NCI-H2081 treated with DMSO at 0.1 percent for 48 hours (cell line): ENCODE measurements around the gene SHISA7.

ENCODE experiments used
- DNase-seq: peaks from one replicate; lab custom pipeline; 2025; lab: John Stamatoyannopoulos, UW

The SHISA7 gene

DNA sequence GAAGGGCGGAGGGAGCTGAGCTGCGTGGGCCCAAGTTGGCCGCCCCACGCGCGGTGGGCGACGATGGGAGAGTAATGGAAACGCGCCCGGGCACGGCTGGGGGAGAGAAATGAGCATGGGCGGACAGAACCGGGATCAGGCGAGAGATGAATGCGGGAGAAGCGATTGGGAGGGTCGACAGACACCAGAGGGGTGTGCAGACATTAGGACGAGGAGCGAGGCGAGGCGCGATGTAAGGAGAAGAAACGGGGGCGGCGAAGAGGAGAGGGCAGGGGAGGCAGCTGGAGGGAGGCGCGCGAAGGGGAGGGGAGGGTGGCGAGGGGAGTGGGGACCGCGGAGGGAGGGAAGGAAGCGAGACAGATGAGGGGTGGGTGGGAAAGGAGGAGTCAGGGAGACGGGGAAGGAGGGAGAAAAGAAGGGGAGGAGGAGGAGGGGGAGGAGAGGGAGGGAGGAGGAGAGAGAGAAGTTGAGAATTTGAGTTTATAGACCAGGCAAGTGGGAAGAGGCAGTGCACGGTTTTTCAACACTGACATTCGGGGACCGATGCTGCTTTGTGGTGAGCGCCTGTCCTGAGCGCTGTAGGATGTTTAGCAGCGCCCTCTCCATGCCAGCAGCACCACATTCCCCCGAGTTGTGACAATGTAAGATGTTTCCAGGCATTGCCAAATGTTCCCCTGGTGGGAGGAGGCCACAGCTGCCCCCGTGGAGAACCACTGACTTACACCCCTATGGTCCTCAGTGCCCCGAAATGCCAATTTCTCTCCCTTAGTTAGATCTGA, at the start of gene SHISA7:
SHISA7 (minus strand) TSS at position 256 of the 779 bp plus-strand sequence. CDS start 437 bp downstream, outside the sequence.
- DNase-seq, result no peak

DNA sequence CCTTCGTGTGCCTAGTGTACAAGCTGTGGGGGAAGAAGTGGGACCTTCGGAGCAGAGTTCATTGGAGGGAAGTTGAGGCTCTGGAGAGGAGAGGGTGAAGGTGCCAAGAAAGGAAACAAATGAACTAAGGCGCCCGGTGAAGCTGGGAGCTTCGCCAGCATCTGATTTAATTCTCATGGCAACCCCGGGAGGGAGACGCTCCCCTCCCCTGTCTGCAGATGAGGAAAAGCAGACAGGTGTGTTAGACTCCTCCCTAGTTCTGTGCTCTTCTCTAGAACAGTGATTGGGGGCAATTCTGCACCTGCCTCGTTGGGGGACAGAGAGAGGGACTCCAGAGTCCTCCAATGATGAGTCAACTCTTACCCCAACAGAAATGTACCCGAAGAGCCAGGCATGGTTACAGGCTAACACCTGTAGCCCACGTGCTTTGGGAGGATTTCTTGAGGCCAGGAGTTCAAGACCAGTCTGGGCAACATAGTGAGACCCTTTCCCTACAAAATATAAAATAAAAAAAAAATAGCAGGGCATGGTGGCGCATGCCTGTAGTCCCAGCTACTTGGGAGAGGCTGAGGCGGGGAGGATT, 49.4 kb upstream of the SHISA7 start:
- no peak for DNase-seq

DNA sequence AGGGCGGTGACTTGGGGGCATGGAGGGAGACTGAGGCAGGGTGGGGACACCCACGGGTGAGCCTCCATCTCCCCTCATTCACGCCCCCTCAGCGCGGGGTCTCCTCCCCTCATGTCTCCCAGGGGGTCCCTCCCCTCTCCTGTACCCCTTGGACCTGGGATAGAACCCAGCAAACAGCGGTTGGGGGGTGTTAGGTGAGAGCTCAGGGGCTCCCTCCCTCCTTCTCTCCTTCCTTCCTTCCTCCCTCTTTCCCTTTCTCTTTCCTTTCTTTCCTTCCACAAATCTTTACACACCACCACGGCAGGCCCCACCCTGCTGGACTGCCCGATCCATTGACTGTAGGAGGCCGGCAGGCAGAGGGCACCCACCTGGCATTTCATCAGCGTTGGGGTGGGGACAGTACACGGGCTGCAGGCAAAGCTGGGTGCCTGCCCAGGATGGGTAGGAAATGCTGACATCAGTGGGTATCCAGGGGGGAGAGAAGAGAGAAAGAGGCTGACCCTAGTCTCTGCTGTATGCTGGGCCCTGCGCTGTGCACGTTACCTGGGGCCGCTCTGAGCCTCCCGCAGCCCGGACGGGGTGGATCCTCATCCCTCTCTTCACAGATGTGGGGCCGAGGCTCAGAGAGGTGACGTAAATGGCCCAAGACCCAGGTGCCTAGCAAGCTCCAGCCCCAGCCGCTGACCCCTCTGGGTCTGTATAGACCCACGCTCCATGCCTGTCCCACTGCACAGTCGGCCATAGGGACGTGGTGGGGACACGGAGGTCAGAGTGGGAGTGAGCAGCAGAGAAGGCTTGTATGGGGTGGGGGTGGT, 48.7 kb upstream of the SHISA7 start:
- no peak for DNase-seq

DNA sequence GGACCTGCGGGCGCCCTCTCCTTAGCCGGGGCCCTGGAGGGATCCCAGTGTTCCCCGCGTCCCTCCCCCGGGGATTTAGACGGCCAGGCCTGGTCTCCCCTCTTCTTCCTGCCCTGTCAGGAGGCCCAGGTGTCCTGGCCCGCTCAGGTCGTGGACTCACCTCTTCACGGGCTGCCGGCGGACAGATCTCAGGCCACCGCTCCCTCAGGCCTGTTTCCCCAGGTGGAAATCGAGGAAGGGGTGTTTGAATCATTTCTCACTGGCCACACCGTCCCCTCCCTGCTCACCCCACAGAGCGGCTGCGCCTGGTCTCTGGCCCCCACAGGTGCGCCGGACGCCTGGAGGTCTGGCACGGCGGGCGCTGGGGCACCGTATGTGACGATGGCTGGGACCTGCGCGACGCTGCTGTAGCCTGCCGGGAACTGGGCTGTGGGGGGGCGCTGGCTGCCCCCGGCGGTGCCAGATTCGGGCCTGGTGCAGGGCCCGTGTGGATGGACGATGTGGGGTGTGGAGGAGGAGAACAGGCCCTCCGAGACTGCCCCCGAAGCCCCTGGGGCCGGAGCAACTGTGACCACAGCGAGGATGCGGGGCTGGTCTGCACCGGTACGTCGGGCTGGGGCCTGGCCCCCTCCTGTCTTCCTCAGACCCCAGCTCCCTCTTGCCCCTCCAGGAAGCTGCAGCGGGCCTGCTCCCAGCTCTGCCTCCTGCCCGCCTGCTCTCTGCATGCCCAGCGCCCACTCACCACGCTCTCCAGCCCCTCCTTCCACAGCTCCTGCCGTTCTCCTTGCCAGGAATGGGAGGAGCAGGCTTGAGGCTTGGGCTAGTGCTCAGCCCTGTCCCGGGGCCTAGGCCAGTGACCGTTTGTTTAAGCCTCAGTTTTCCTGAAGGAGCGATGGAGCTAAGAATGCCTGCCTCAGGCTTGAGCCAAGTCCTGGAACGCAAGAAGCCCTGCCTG, 47.7 kb upstream of the SHISA7 start:
- no peak for DNase-seq

DNA sequence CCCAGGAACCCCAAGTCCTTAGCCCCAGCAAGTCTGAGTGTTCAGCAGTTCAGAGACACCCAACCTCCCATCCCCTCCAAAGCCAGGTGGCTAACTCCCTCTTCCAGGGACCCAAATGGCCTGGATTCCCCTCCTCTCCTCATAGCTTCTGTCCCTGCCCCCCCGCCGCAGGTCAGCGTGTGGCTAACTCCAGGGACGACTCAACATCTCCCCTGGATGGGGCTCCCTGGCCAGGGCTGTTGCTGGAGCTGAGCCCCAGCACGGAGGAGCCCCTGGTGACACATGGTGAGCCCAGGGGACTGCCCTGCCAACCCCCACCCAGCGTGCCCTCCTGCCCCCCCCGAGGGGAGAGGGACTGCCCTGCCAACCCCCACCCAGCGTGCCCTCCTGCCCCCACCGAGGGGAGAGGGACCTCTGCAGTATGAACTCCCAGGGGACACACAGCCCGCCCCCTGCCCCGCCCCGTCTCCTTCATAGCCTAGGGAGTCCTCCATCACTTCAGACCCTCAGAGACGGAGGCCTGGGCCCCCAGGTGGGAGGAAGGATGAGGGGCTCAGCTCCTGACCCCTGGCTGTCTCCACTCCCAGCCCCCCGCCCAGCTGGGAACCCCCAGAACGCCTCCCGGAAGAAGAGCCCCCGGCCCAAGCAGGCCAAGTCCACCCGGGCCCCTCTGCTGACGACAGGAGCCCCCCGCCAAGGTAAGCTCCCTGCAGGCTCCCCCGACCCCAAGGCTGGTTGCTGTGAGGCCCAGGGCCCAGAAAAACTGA, 46.8 kb upstream of the SHISA7 start:
- DNase-seq, result no peak

DNA sequence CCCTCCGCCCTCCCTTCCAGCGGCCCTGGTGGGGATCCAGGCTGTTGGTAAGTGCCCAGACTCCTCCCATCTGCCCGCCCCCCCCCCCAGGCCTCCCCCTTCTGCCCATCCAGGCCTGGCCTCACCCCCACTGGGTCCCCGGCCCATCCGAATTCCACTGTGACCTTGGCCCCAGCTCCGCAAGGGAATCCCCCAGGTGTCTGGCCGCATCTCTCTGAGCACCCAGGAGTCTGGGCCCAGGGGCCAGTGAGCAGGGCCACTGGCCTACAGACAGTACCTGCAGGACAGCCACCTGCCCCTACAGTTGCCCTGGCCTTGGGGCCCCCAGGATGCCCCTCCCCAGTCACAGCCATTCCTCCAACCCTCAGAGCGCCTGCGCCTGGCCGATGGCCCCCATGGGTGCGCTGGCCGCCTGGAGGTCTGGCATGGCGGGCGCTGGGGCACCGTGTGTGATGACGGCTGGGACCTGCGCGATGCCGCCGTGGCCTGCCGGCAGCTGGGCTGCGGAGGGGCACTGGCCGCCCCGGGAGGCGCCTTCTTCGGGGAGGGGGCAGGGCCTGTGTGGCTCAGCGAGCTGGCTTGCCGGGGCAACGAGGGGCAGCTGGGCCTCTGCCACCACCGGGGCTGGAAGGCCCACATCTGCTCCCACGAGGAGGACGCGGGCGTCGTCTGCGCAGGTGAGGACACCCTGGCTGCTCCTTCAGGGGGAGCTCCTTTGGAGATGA, 46.0 kb upstream of the SHISA7 start:
- no peak for DNase-seq

DNA sequence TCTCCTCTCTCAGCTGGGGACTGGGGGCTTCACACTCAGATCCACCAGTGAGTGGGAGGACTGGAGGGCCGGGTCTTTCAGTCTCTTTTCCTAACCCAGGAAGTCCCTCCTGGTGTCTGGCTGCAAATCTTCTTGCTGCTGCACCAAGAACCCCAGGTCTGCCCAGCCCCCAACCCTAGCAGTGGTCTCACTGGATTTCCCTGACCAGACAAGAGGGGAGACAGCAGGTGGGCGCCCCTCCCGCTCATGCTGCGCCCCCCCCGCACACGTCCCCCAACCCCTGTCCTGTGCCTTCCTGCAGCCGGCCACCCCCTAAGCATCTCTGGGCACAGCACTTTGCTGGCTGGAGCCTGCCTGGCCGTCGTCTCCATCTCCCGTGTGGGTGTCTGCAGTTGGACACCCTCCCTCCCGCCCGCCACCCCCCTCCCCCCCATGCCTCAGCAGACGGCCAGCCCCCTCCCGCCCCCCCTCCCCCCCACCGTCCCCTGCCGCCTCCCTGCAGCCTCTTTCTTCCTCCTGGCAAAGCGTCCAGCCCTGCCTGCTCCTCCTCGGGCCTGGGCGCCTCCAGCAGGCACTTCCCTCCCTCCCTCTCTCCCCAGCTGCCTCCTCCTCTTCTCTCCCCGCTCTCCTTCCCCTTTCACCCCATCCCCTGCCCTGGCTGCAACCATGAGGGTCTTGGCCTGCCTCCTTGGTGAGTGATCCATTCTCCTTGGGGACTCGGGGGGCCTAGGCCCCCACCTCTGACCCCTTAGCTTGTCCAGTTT, 45.0 kb upstream of the SHISA7 start, which contains the start of gene SSC5D:
SSC5D (plus strand) TSS at position 513 of the 764 bp plus-strand sequence; CDS start at position 667, 154 bp downstream.
- no peak for DNase-seq

DNA sequence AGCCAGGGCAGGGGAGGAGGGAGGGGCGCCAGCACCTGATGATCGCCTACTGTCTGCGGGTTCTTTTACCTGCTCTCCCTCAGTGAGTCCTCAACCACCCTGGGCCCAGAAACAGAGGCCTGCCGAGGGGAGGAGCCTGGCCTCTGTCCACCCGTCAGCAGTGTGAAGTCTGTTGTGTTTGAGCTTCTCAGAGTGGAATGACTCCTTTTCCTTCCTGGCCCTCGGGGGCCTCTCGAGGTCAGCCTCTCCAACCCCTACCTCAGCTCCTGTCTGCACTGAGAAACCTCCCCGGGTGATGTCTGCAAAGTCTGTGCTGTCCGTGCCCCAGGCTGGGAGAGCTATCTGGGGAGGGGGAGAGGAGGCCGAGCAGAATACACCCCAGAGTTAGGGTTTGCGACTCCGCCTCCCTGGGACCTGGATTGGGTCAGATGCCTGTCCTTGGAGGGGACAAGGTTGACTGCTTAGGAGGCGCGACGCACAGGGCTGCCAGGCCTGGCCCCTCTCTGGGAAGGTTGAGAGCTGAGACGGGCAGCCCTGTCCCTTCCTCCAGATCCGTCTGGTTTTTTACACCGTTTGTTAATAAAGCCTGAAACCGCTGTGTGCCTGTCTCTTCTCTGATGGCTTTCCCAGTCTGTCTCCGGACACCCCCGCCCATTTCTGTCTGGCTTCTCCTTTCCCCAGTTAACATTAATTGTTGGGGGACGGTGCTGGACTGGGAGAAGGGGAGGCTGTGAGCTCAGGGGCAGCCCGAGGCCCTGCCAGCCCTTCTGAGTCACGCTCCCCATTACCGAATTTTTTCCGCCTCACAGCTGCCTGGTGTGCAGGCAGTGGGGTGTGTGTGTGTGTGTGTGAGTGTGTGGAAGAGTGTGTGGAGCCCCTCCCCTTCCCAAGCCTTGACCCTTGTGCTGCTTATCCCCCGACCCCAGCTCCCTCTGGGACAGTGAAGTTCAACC, 44.1 kb upstream of the SHISA7 start:
- DNase-seq, result no peak

DNA sequence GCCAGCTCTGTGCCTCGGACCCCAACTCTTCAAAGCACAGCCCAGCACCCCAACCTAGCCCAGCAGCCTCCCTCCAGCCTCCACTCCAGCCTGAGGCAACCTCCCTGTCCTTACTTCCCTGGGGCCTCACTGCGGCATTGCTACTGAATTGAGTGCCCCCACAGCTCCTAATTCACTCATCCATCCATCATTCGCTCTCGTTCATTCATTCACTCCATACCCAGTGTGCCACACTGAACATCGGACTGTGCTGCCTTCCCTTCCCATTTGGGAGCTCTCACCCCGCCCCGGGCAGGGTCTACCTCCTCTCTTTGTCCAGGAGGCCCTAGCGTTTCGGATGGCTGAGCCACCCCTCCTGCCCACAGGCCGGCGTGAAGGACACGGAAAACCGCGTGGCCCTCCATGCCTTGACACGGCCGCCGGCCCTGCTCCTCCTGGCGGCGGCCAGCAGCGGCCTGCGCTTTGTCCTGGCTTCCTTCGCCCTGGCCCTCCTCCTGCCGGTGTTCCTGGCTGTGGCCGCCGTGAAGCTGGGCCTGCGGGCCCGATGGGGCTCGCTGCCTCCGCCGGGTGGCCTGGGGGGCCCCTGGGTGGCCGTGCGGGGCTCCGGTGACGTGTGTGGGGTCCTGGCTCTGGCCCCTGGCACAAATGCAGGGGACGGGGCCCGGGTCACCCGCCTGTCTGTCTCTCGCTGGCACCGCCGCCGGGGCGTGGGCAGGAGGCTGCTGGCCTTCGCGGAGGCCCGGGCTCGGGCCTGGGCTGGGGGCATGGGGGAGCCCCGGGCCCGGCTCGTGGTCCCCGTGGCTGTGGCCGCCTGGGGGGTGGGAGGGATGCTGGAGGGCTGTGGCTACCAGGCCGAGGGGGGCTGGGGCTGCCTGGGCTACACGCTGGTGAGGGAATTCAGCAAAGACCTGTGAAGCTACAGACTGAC, 43.2 kb upstream of the SHISA7 start:
- no peak for DNase-seq

DNA sequence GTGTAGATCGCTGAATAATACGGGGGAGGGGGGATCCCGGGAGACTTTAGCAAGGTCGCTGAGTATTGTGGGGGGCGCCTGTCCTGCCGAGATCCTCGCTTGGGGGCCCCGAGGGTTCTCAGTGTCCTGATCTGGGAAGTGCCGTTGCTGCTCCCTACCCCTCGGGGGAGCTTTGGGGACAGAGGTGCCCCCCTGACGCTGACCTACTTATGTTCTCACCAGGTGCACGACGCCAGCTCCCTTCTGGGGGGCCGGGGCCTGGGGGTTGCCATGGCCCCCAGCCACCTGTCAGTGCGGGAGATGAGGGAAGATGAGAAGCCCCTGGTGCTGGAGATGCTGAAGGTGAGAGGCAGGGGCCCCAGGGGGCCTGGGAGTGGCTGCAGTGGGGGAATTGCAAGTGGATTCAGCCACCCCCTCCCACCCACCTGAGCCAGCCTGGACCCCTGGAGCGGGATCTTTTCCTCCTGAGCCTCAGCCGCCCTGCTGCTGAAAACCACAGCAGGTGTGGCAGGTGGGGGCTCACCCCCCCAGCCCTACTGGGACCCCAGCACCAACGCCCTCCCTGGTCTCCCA, 42.4 kb upstream of the SHISA7 start:
- DNase-seq, result no peak

DNA sequence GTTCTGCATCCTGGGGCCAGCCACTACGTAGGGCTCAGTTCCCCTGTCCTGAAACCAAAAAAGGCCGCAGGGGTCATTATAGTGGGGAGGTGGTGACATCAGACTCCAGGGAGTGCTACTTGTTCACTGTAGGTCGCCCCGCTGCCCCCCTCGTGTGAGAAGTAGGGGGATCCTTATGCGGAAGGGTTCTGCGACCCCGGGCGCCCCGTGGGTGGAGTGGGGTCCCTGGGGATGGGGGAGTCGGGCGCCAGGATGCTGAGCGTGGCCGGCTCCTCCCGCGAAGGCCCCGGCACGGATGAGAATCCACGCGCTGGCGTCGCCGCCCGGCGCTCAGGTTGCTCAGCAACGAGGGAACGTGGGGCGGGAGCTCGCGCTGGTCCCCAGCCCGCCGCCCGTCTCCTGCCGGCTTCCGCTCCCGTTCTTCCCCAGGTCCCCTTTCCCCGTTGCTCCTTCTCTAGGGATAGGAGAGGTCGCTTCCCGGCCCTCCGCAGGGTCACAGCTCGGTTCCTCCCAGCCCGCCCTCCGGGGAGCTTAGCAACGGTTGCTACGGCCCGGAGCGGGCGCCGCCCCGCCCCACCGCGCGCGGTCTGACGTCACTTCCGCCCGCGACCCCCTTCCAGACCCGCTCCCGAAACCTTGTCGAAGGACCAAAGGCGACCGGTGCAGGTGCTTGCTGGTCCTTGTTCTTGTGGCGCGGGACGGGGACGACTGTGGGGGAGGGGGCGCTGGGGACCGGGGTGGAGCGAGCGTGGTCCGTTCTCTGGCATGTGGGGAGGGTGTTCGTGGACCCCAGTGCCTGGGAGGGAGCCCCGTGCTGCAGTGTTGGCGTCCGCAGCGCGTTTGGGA, 41.7 kb upstream of the SHISA7 start, which contains the start of gene NAT14:
NAT14 (plus strand) TSS at position 596 of the 846 bp plus-strand sequence. CDS start 521 bp downstream, outside the sequence.
- DNase-seq, result no peak

DNA sequence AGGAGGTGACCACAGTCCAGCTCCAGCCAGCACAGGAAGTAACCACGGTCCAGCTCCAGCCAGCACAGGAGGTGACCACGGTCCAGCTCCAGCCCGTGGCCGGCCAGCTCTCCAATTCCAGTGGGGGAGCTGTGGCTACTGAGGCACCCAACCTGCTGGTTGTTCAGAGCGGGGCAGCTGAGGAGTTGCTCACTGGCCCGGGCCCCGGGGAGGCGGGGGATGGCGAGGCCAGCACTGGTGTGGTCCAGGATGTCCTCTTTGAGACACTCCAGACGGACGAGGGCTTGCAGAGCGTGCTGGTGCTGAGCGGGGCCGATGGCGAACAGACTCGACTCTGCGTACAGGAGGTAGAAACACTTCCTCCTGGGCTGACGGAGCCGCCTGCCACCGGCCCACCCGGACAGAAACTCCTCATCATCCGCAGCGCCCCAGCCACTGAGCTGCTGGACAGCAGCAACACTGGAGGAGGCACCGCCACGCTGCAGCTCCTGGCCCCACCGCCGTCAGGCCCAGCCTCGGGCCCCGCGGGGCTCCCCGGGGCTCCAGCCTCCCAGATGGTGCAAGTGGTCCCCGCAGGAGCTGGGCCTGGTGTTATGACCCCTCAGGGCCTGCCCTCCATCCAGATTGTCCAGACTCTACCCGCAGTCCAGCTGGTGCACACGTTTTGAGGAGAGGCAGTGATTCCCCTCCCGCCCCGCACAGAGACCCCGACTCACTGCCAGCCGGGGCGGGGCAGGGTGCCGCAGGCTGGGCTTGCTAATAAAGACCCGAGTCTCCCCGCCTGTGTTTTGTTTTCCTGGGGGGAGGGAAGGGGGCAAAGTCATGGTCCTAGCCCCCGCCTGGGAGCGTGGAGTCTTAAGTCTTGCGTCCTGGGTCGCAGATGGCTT, 40.8 kb upstream of the SHISA7 start:
- DNase-seq, result no peak

DNA sequence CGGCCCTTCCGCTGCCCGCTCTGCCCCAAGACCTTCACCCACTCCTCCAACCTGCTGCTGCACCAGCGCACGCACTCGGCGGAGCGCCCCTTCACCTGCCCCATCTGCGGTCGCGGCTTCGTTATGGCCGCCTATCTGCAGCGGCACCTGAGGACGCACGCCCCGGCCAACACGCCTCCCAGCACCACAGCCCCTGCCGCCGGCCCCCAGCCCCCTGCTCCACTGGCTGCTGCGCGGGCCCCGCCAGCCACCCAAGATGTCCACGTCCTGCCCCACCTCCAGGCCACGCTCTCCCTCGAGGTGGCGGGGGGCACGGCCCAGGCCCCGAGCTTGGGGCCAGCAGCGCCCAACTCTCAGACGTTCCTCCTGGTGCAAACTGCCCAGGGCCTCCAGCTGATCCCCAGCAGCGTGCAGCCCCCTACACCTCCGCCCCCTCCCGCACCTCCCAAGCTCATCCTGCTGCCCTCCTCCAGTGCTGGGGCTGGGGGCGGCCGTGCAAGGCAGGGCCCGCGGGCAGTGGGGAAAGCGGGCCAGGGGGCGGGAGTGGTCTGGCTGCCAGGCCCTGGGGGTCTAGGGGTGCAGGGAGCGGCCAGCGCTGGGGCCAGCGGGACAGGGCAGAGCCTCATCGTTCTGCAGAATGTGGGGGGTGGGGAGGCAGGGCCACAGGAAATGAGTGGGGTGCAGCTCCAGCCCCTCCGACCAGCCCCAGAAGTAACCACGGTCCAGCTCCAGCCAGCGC, 40.0 kb upstream of the SHISA7 start:
- no peak for DNase-seq
